Fibroblast of the aortic adventitia (primary cell): ENCODE measurements around the gene ZSWIM8. TPM values are rescaled to one million over a fixed set of nuclear protein-coding genes. Genes with fewer than 3 reads are reported as not detected.

Experiments used
- DNase-seq: peaks from one replicate; pipeline ENCODE4 v3.0.0-alpha.2; 2010; ENCODE audit warnings: low read depth
- H3K4me3 ChIP-seq: 2 replicates; pipeline ENCODE4 v1.5.1; 2011; ENCODE audit warnings: low read depth, mild to moderate bottlenecking, control low read depth, low read length, moderate library complexity
- total RNA-seq: library from RNA; depleted of rRNA; stranded (reverse); fragments of >200 nt; gene quantifications from 2 replicates; pipeline ENCODE4 v1.2.3, GENCODE V29; 2012; ENCODE audit warnings: low replicate concordance
- TF ChIP-seq, protein P1 (sequence below): IDR thresholded peaks from 2 replicates; pipeline ENCODE4 v1.5.1; 2011; ENCODE audit warnings: mild to moderate bottlenecking, low read length, control low read depth, inconsistent platforms; ENCODE audit not compliant: insufficient read depth

ZSWIM8 gene
- total RNA-seq, 1 donor: 48.9 TPM

DNA sequence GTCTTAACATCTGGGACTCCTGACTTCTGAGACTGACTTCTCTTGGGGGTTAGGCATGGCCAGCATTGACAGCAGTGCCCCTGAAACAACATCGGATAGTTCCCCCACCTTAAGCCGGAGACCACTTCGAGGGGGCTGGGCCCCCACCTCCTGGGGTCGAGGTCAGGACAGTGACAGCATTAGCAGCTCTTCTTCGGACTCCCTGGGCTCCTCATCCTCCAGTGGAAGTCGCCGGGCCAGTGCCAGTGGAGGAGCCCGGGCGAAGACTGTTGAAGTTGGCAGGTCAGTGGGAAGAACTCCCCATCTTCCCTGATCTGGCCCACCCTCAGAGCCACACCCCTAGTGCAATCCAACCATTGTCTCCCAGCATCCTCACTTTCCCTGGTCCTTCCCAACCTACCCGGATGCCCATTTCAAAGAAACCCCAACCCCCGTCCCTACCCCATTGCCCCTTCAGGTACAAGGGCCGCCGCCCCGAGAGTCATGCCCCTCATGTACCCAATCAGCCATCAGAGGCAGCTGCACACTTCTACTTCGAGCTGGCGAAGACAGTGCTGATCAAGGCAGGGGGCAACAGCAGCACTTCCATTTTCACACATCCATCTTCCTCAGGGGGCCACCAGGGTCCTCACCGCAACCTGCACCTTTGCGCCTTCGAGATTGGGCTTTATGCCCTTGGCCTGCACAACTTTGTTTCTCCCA is 12.1 kb downstream of the ZSWIM8 start:
- TF ChIP-seq, protein P1, sequence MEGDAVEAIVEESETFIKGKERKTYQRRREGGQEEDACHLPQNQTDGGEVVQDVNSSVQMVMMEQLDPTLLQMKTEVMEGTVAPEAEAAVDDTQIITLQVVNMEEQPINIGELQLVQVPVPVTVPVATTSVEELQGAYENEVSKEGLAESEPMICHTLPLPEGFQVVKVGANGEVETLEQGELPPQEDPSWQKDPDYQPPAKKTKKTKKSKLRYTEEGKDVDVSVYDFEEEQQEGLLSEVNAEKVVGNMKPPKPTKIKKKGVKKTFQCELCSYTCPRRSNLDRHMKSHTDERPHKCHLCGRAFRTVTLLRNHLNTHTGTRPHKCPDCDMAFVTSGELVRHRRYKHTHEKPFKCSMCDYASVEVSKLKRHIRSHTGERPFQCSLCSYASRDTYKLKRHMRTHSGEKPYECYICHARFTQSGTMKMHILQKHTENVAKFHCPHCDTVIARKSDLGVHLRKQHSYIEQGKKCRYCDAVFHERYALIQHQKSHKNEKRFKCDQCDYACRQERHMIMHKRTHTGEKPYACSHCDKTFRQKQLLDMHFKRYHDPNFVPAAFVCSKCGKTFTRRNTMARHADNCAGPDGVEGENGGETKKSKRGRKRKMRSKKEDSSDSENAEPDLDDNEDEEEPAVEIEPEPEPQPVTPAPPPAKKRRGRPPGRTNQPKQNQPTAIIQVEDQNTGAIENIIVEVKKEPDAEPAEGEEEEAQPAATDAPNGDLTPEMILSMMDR: no peak
- no peak overlapping the region for H3K4me3 ChIP-seq
- DNase-seq: no peak

DNA sequence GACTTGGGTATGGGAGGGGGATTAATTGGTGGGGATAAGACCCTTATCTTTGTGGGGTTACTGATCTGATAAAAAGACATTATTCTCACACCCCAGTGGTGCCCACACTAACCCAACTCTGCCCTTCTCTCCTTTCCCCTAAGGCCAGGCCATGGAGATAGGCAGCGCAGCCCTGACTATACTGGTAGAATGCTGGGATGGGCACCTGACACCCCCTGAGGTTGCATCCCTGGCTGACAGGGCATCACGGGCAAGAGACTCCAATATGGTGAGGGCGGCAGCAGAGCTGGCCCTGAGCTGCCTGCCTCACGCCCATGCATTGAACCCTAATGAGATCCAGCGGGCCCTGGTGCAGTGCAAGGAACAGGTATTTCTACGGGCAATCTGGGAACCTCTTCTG is 12.7 kb downstream of the ZSWIM8 start:
- TF ChIP-seq, protein P1: no peak
- no peak for DNase-seq
- H3K4me3 ChIP-seq: no peak overlapping the region

DNA sequence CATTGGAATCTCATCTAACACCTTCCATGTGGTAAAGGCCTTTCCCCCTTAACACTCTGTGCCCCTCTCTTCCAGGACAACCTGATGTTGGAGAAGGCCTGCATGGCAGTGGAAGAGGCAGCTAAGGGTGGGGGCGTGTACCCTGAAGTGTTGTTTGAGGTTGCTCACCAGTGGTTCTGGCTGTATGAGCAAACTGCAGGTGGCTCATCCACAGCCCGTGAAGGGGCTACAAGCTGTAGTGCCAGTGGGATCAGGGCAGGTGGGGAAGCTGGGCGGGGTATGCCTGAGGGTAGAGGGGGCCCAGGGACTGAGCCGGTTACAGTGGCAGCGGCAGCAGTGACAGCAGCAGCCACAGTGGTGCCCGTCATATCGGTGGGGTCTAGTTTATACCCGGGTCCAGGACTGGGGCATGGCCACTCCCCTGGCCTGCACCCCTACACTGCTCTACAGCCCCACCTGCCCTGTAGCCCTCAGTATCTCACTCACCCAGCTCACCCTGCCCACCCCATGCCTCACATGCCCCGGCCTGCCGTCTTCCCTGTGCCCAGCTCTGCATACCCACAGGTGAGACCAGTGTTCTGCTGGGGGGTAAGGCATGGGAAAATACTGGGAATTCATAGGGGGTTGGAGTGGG is 13.6 kb downstream of the ZSWIM8 start:
- no peak overlapping the region for H3K4me3 ChIP-seq
- no peak for DNase-seq
- TF ChIP-seq, protein P1: no peak

DNA sequence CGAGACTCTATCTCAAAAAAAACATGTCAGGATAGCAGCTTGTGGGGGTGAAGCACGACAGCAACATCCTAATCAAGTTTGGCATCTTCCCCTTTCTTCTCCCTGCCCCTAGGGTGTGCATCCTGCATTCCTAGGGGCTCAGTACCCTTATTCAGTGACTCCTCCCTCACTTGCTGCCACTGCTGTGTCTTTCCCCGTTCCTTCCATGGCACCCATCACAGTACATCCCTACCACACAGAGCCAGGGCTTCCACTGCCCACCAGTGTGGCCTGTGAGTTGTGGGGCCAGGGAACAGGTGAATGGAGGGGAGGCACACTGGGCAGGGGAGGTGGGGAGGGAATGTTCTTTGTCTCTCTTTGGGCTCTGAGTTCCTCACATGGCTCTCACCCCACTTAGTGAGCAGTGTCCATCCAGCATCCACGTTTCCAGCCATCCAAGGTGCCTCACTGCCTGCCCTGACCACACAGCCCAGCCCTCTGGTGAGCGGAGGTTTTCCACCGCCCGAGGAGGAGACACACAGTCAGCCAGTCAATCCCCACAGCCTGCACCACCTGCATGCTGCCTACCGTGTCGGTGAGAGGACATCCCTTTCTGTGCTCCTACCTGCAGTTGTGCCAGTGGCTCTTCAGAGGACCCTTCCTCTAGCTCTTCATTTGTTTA is 14.6 kb downstream of the ZSWIM8 start:
- DNase-seq: no peak
- TF ChIP-seq, protein P1: no peak
- no peak overlapping the region for H3K4me3 ChIP-seq

DNA sequence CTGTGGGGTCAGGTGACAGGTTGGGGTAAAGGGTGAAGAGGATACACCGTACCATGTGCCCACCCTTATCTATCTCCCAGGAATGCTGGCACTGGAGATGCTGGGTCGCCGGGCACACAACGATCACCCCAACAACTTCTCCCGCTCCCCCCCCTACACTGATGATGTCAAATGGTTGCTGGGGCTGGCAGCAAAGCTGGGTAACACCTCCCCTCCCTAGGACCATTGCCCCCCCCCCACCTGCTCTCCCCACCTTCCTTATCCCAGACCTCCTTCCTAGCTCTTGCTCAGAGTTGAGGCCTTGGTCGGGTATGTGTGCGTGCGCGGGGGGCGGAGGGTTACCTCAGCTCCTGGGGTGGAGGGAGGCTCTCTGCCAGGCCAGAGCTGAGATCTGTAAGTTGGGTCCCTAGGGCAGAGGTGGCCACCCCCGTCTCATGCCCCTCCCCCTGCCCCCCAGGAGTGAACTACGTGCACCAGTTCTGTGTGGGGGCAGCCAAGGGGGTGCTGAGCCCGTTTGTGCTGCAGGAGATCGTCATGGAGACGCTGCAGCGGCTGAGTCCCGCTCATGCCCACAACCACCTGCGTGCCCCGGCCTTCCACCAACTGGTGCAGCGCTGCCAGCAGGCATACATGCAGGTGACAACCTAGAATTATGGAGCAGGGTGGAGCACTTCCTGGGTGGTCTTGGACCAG is 15.3 kb downstream of the ZSWIM8 start:
- no peak overlapping the region for H3K4me3 ChIP-seq
- no peak for DNase-seq
- TF ChIP-seq, protein P1: no peak

DNA sequence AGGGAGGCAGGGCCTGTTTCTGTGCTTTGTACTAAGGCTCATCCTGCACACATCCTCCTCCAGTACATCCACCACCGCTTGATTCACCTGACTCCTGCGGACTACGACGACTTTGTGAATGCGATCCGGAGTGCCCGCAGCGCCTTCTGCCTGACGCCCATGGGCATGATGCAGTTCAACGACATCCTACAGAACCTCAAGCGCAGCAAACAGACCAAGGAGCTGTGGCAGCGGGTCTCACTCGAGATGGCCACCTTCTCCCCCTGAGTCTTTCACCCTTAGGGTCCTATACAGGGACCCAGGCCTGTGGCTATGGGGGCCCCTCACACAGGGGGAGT is 15.8 kb downstream of the ZSWIM8 start:
- no peak for DNase-seq
- no peak overlapping the region for H3K4me3 ChIP-seq
- TF ChIP-seq, protein P1: no peak
